NAMALWA (cell line): Measurements from ENCODE around the gene BORCS8.
A peak's percentile ranks its signal among the peaks of the same experiment; 100 is the strongest.
"Not testable (repeated sequence)": the region's sequence is repeated elsewhere in the genome, so short reads cannot be mapped to it uniquely, and the experiment has no call there.

ENCODE experiments used
- DNase-seq: peaks from one replicate; pipeline ENCODE4 v3.0.0-alpha.2; 2015; ENCODE audit warnings: low spot score

The BORCS8 gene

GRCh38 chr19:19148504-19148903 lies 43.4 kb downstream of the BORCS8 start:
- DNase-seq: not testable (repeated sequence)

DNA sequence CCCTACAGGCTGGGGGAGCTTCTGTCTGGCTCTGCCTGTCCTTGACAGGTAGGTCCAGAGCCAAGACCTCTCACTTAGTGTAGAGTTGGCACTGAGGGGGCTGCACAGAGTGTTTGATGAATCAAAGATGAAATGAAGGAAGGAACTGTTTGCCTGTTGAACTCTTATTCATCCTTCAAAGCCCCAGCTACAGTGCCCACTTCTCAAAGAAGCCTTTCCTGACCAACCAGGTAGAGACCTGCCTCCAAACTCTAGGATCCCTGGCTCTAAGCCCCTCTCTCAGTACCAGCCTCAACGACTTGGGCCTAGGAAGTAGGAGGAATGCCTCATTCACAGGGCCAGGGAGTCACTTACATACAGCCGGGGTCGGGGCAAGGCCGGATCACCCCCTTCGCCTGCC lies 44.6 kb downstream of the BORCS8 start:
- no peak for DNase-seq

- DNase-seq: no peak
Observed at GRCh38 chr19:19146865-19147264, 45.1 kb downstream of the BORCS8 start.

DNA sequence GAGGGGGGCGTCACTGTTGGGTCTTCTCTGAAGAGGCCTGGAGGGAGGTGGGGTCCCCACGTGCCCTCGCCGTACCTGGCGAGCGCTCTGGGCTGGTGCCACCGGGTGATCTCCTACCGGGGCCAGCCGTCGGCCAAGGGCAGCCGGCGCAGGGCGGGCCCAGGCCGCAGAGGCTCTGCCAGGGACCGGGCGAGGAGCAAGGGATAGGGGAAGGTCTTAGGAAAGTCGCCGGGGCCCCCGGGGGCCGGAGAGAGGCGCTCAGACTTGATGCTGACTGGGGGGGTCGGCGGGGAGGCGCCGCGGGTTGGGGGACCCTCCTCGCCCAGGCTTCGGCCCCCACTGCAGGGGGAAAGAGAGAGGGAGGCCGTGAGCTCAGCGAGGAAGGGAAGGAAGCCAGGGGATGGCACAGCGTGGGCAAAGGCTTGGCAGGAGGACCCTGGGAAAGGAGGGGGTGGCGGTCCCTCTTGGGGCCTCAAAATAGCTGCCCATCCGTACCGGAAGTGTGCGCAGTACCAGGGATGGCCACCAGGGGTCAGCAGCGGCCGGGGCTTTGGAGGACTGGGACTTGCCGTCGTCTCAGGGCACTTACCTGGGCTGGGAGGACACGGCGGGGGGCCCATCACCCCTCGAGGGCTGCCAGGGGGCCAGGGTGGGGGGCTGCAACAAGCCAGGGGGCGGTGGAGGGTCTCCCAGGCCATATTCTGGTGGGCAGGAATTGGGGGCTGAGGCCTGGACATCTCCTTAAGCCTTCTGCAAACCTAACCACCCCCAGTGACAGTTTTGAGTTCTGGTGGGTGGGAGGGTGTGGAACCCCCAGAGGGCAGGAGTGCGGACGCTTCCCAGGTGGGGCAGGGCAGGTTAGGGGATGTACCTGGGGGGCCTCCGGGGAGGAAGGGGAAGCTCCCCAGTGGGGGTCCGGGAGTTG lies 46.0 kb downstream of the BORCS8 start:
- peak; percentile 74 for DNase-seq

DNA sequence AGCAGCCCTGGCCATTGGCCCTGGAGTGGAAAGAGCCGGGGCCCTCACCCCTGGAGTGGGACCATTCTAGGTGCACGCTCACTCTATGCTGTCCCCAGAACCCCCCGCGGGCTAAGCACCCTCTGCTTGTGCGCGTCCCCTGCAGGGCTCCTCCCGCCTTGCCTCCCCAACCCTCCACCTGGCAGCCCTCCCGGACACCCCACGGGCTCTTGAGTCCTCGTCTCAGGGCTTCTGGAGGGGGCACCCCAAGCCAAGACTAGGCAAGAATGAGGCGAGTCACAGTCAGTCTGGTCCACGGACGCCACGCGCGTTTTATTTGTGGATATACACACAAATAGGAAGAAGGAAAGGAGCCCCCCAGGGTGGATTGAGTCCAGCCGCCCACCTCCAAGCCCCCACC lies 46.7 kb downstream of the BORCS8 start:
- no peak for DNase-seq

- no peak for DNase-seq
Observed at GRCh38 chr19:19142347-19142746, 49.6 kb downstream of the BORCS8 start.

GRCh38 chr19:19140476-19140875 lies 51.5 kb downstream of the BORCS8 start:
- no peak for DNase-seq

- DNase-seq: no peak
Observed at GRCh38 chr19:19139876-19140229, 52.1 kb downstream of the BORCS8 start.

- peak; percentile 99 for DNase-seq
Observed at GRCh38 chr19:19138109-19138981, 53.6 kb downstream of the BORCS8 start, which contains the start of gene TMEM161A. Gene TMEM161A (minus strand): TSS chr19:19138478. CDS start chr19:19138428, 50 bp downstream.

GRCh38 chr19:19137556-19138108 lies 54.3 kb downstream of the BORCS8 start:
- no peak for DNase-seq

DNA sequence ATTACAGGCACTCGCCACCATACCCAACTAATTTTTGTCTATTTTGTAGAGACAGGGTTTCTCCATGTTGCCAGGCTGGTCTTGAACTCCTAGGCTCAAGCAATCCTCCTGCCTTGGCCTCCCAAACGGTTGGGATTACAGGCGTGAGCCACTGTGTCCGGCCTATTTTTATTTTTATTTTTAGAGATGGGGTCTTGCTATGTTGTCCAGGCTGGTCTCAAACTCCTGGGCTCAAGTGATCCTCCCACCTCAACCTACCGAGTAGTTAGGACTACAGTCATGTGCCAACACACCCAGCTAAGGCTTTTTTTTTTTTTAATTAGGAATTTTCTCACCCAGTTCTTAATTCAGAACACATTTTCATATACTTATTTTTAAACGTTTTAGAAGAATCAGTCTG lies 56.2 kb downstream of the BORCS8 start:
- not testable (repeated sequence) for DNase-seq

DNA sequence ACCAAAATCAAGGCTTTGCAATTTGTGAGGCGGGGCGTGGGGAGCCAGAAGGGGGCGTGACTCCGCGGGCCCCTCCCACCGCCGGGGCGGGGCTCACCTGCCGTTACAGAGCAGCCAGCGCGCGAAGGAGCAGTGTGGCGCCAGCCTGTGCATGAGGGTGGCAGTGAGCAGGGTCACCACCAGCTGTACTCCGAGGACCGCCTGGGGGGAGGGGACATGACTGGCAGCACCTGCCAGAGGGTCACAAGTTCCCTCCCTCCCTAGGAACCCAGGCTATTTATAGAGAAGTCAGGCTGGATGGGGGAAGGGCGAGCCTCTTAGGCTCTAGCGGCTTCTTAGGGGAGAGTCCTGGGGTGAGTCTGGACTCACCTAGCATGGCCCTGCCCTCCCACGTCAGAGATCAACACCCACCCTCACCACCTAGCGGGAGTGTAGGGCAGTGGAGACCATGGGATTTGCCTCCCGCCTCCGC lies 57.2 kb downstream of the BORCS8 start:
- peak; percentile 76 for DNase-seq

DNA sequence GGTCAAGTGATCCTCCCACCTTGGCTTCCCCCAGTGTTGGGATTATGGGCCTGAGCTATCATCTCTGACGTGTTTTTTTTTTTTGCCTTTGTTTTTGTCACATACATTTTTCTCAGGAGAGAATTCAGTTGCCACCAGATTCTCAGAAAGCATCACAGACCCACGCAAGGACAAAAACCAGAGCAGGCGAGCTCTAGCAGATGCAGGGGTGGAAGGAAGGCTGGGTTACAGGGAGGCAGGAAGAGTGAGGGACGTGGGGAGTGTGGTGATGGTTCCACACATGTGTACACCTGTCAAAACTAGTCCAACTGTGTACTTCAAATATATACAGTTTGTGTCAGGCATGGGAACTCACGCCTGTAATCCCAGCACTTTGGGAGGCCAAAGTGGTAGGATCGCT lies 58.0 kb downstream of the BORCS8 start:
- no peak for DNase-seq

- no peak for DNase-seq
Observed at GRCh38 chr19:19132912-19133311, 59.0 kb downstream of the BORCS8 start.

DNA sequence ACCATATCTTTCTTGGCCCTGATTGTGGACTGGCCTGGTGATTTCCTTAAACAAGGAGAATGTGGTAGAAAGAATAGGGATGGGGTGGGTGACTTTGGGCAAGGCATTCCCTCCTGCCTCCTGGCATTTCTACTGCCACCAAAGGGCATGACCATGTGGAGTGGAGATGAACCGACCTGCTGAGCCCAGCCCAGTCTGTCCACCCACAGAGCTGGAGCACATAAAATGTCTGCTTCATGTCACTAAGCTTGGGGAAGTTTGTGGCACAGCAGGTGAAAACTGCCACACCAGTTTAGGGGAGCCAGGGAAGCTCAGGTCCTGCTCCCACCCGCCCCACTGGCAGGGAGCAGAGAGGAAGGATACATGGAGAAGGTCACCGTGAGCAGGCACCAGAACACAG lies 60.0 kb downstream of the BORCS8 start:
- DNase-seq: no peak
